ENCODE data around the gene POLRMT.
A peak's percentile ranks its signal among the peaks of the same experiment; 100 is the strongest.

The POLRMT gene

DNA sequence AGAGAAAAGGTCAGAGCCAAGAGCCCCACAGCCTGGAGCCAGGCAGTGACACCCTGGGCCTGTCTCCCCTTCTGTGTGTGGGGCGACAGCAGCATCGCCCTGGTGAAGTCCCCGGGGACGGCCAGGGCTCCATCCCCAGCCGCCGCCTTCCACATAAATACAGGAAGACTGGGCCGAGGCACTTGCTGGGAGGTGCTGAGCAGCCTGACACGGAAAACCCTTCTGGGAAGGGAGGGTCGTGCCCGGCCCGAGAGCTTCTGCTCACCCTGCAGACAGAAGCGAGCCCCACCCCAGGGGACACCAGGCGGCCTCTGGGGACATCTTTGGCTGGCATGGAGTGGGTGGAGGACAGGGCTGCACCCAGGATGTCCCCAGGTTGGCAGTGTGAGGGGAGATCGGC is 11.5 kb upstream of the POLRMT start:
- TF ChIP-seq, protein P1, sequence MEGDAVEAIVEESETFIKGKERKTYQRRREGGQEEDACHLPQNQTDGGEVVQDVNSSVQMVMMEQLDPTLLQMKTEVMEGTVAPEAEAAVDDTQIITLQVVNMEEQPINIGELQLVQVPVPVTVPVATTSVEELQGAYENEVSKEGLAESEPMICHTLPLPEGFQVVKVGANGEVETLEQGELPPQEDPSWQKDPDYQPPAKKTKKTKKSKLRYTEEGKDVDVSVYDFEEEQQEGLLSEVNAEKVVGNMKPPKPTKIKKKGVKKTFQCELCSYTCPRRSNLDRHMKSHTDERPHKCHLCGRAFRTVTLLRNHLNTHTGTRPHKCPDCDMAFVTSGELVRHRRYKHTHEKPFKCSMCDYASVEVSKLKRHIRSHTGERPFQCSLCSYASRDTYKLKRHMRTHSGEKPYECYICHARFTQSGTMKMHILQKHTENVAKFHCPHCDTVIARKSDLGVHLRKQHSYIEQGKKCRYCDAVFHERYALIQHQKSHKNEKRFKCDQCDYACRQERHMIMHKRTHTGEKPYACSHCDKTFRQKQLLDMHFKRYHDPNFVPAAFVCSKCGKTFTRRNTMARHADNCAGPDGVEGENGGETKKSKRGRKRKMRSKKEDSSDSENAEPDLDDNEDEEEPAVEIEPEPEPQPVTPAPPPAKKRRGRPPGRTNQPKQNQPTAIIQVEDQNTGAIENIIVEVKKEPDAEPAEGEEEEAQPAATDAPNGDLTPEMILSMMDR (IDR thresholded peaks at IDR 0.05; ENCODE audit: unreplicated experiment in 3 of 3), result no peak
- peaks cover 7% of the 10 kb centered on the region for H3K36me3 Mint-ChIP-seq (ENCODE audit: low read depth)
- no peaks in the 10 kb centered on the region for H3K9me3 Mint-ChIP-seq
- H3K27ac Mint-ChIP-seq, result no peak overlapping the region
- peaks cover 4% of the 10 kb centered on the region for H3K27me3 Mint-ChIP-seq (ENCODE audit: low read depth)
- H3K4me3 Mint-ChIP-seq, result no peak overlapping the region
- H3K4me1 Mint-ChIP-seq, result no peaks in the 10 kb centered on the region

- Mint-ChIP-seq H3K4me1 (no peaks in the 10 kb centered on the region), H3K36me3 (ENCODE audit: low read depth) (peaks cover 7% of the 10 kb centered on the region), H3K27ac (no peak overlapping the region), H3K27me3 (ENCODE audit: low read depth) (peaks cover 6% of the 10 kb centered on the region), H3K9me3 (no peaks in the 10 kb centered on the region), H3K4me3 (no peak overlapping the region)
- TF ChIP-seq, protein P1 (IDR thresholded peaks at IDR 0.05; ENCODE audit: unreplicated experiment in 3 of 3), result no peak
Observed at GRCh38 chr19:644363-644762, 11.0 kb upstream of the POLRMT start.

GRCh38 chr19:643736-644135 is 10.4 kb upstream of the POLRMT start:
- Mint-ChIP-seq H3K4me1 (no peaks in the 10 kb centered on the region), H3K36me3 (ENCODE audit: low read depth) (peaks cover 7% of the 10 kb centered on the region), H3K4me3 (no peak overlapping the region), H3K27ac (no peak overlapping the region), H3K27me3 (ENCODE audit: low read depth) (peaks cover 9% of the 10 kb centered on the region), H3K9me3 (no peaks in the 10 kb centered on the region)
- TF ChIP-seq, protein P1 (IDR thresholded peaks at IDR 0.05; ENCODE audit: unreplicated experiment in 3 of 3), result no peak

DNA sequence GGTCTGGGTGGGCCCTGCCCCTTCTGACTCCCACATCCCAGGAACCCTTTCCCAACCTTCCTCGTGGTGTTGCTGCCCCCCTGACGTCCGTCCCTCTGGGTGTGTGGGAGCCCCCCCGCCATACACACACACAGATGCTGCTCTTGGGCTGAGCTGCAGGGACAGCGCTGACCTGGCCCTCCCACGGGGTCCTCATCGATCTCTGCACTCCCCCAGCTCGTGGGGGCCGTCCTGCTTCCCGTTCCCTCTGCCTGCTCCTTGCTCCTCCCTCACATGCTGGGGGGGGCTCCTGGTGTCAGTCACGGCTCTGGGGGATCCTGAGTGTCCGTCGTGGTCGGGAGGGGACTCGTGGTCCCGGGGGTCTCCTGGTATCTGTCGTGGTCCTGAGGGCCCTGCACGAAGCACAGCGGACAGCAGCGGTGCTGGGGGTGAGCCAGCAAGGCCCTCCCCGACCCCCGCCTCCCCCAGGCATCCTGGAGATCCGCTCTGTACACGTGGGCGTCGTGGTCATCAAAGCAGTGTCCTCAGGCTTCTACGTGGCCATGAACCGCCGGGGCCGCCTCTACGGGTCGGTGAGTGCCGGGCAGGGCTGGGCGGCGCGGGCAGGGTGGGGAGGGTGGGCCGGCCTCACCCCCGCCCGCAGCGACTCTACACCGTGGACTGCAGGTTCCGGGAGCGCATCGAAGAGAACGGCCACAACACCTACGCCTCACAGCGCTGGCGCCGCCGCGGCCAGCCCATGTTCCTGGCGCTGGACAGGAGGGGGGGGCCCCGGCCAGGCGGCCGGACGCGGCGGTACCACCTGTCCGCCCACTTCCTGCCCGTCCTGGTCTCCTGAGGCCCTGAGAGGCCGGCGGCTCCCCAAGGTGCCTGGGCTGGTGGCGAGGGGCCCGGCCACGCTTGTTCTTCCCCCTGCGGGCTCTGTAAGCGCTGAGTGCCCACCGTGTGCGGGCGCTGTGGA is 9.7 kb upstream of the POLRMT start:
- peak overlapping the region in 1 of 3 experiments; percentile 23 for H3K27ac Mint-ChIP-seq
- peak overlapping the region in 1 of 3 experiments; percentile 35 for H3K4me3 Mint-ChIP-seq
- peaks cover 7% of the 10 kb centered on the region for H3K36me3 Mint-ChIP-seq (ENCODE audit: low read depth)
- TF ChIP-seq, protein P1 (IDR thresholded peaks at IDR 0.05; ENCODE audit: unreplicated experiment in 3 of 3), result no peak
- H3K27me3 Mint-ChIP-seq (ENCODE audit: low read depth), result peaks cover 11% of the 10 kb centered on the region
- H3K4me1 Mint-ChIP-seq, result no peaks in the 10 kb centered on the region
- H3K9me3 Mint-ChIP-seq, result no peaks in the 10 kb centered on the region

GRCh38 chr19:641702-642101 is 8.4 kb upstream of the POLRMT start:
- TF ChIP-seq, protein P1 (IDR thresholded peaks at IDR 0.05; ENCODE audit: unreplicated experiment in 3 of 3), result no peak
- H3K9me3 Mint-ChIP-seq, result no peaks in the 10 kb centered on the region
- H3K27me3 Mint-ChIP-seq (ENCODE audit: low read depth), result peaks cover 22% of the 10 kb centered on the region
- H3K4me3 Mint-ChIP-seq, result no peak overlapping the region
- no peak overlapping the region for H3K27ac Mint-ChIP-seq
- H3K4me1 Mint-ChIP-seq, result no peaks in the 10 kb centered on the region
- H3K36me3 Mint-ChIP-seq (ENCODE audit: low read depth), result peaks cover 7% of the 10 kb centered on the region

Data from nephron (organoid).